Measurements from ENCODE around the gene STK11IP. TPM values are rescaled to one million over a fixed set of nuclear protein-coding genes. Genes with fewer than 3 reads are reported as not detected.

Gene STK11IP
- total and polyA plus RNA-seq, 2 donors: 27.8 to 68.7 TPM

DNA sequence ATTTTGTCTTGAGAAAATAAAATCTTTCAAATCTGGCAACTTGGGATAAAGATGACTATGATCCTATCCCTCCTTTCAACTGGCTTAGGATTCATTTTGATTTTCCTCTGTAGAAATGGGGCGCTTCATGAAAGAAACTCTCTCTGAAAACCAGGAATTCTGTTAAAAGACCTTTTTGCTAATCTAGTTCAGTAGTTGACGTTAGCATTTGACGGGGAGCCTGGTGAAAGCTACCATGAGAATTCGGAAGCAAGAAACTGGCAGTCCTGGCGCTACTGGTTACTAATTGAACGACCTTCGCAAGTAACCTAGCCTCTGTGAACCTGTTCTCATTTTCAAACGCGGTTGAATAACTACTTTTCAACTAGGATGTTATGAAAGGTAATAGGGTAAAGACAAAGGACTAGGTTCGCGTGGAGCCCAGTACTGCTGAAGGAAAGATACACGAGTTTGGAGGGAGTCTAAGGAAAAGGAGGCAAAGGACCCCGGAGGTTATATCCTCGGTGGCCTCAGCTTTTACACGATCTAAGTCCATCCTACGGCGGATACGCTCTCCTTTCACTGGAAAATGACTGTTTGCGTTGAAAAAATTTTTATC is 604 bp upstream of the STK11IP start:
- Histone ChIP-seq H3K4me1 (ENCODE audit: control insufficient read depth in 2 of 2, insufficient read depth in 2 of 2, low read length in 2 of 2) (peaks cover 22 to 41% of the 10 kb centered on the region in 2 donors), H3K27ac (ENCODE audit: low read depth in 1 of 2, low read length in 1 of 2) (peak overlapping the region; percentile 84 to 96), H3K27me3 (ENCODE audit: control insufficient read depth in 2 of 2, insufficient read depth in 1 of 2, low read length in 1 of 2) (no peaks in the 10 kb centered on the region), H3K9me3 (ENCODE audit: control insufficient read depth in 2 of 2, insufficient read depth in 1 of 2, low read length in 1 of 2) (no peaks in the 10 kb centered on the region), H3K36me3 (ENCODE audit: control insufficient read depth in 2 of 2, insufficient read depth in 2 of 2, low read length in 1 of 2) (peaks cover 7 to 13% of the 10 kb centered on the region in 2 donors), H3K4me3 (ENCODE audit: low read length in 2 of 2) (peak overlapping the region; percentile 92 to 95)
- WGBS: 24% methylated on average over 19 of the region's 19 CpGs
- no peak for DNase-seq (ENCODE audit: low read depth in 6 of 9, low spot score in 9 of 9)

DNA sequence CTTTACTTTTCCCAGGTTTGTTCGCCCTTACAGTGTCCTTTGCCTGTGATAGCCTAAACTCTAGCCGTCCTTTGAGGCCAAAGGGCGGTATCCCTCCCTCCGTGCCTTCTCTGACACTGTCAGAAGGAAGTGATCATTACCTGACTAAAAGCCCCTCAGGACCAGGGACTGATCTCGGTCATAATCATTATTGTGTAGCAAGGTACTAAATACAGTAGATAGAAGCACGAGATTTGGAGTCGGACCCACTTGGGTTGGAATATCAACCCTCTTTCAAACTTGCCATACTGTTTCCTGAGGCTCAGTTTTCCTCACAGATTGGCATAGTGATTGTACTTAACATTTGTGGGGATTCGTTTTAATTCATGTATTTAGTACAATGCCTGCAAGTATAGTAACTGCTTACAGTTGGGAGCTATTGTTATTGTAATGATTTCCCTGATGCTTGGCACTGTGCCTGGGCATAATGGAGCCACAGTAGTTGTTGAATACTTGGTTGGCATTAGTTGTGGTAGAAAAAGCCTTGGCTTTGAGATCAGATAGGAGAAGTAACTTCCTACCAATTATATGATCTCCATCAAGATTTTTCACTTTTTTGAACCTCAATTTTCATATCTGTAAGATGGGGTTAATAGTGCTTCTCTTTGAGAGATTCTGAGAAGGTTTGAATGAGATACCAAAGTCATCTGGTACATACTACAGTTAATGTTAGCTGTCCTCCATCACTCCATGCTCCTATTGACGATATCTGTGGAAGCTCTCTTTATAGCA is 836 bp downstream of the STK11IP start:
- H3K4me1 ChIP-seq (ENCODE audit: control insufficient read depth in 2 of 2, insufficient read depth in 2 of 2, low read length in 2 of 2): peaks cover 22 to 52% of the 10 kb centered on the region in 2 donors
- peak overlapping the region in 1 of 2 donors; percentile 84 for H3K27ac ChIP-seq (ENCODE audit: low read depth in 1 of 2, low read length in 1 of 2)
- WGBS: 45% methylated on average over 9 of the region's 9 CpGs
- peaks cover 17 to 19% of the 10 kb centered on the region in 2 donors for H3K36me3 ChIP-seq (ENCODE audit: control insufficient read depth in 2 of 2, insufficient read depth in 2 of 2, low read length in 1 of 2)
- no peaks in the 10 kb centered on the region for H3K9me3 ChIP-seq (ENCODE audit: control insufficient read depth in 2 of 2, insufficient read depth in 1 of 2, low read length in 1 of 2)
- no peaks in the 10 kb centered on the region for H3K27me3 ChIP-seq (ENCODE audit: control insufficient read depth in 2 of 2, insufficient read depth in 1 of 2, low read length in 1 of 2)
- DNase-seq (ENCODE audit: low read depth in 6 of 9, low spot score in 9 of 9): no peak
- H3K4me3 ChIP-seq (ENCODE audit: low read length in 2 of 2): peak overlapping the region; percentile 92 to 95

DNA sequence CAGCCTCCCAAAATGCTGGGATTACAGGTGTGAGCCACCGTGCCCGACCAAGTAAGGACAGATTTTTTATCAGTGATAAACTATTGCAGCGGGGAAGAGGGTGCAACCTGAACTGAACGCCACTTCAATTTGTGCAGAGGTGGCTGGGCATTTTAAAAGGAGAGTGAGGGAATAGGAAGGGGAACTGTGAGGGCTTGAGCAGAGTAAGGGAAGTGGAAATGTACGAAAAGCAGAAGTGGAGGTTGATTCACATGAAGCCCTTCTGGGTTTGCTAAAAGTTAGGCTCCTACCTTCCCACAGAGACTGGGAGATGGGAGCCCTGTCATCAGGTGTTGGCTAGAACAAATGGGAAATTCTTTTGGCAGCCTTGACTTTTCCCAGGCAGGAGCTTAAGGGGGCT is 6.1 kb downstream of the STK11IP start:
- Histone ChIP-seq H3K36me3 (ENCODE audit: control insufficient read depth in 2 of 2, insufficient read depth in 2 of 2, low read length in 1 of 2) (peaks cover 60% of the 10 kb centered on the region in 2 donors), H3K9me3 (ENCODE audit: control insufficient read depth in 2 of 2, insufficient read depth in 1 of 2, low read length in 1 of 2) (no peaks in the 10 kb centered on the region), H3K4me1 (ENCODE audit: control insufficient read depth in 2 of 2, insufficient read depth in 2 of 2, low read length in 2 of 2) (peaks cover 10 to 54% of the 10 kb centered on the region in 2 donors), H3K4me3 (ENCODE audit: low read length in 2 of 2) (no peak overlapping the region), H3K27ac (ENCODE audit: low read depth in 1 of 2, low read length in 1 of 2) (no peak overlapping the region), H3K27me3 (ENCODE audit: control insufficient read depth in 2 of 2, insufficient read depth in 1 of 2, low read length in 1 of 2) (no peaks in the 10 kb centered on the region)
- DNase-seq (ENCODE audit: low read depth in 6 of 9, low spot score in 9 of 9): no peak
- WGBS: 55% methylated on average over 5 of the region's 5 CpGs

DNA sequence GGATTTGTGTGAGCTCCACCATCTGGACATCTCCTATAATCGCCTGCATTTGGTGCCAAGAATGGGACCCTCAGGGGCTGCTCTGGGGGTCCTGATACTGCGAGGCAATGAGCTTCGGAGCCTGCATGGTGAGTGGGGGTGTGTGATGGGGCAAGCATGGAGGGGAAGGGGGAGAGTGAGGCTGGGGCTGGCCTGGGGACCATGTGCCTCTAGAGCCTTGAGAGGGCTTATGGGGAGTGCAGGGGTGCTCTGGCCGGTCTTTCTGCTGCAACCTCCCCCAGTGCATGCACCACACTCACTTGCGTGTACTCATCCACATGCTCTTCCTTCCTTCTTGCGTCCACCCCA is 7.9 kb downstream of the STK11IP start:
- Histone ChIP-seq H3K27ac (ENCODE audit: low read depth in 1 of 2, low read length in 1 of 2) (no peak overlapping the region), H3K9me3 (ENCODE audit: control insufficient read depth in 2 of 2, insufficient read depth in 1 of 2, low read length in 1 of 2) (no peaks in the 10 kb centered on the region), H3K4me1 (ENCODE audit: control insufficient read depth in 2 of 2, insufficient read depth in 2 of 2, low read length in 2 of 2) (peaks cover 7 to 56% of the 10 kb centered on the region in 2 donors), H3K36me3 (ENCODE audit: control insufficient read depth in 2 of 2, insufficient read depth in 2 of 2, low read length in 1 of 2) (peaks cover 65 to 74% of the 10 kb centered on the region in 2 donors), H3K27me3 (ENCODE audit: control insufficient read depth in 2 of 2, insufficient read depth in 1 of 2, low read length in 1 of 2) (no peaks in the 10 kb centered on the region), H3K4me3 (ENCODE audit: low read length in 2 of 2) (no peak overlapping the region)
- 98% methylated on average over 6 of the region's 6 CpGs for WGBS
- DNase-seq (ENCODE audit: low read depth in 6 of 9, low spot score in 9 of 9): no peak

DNA sequence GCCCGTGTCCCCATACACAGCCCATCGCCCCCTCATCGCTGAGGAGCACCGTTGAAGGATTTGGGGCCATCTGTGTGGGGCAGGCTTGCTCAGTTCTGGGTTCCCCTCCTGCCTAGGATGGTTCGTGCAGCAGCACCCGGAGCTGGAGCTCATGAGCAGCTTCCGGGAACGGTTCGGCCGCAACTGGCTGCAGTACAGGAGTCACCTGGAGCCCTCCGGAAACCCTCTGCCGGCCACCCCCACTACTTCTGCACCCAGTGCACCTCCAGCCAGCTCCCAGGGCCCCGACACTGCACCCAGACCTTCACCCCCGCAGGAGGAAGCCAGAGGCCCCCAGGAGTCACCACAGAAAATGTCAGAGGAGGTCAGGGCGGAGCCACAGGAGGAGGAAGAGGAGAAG is 10.3 kb downstream of the STK11IP start:
- Histone ChIP-seq H3K9me3 (ENCODE audit: control insufficient read depth in 2 of 2, insufficient read depth in 1 of 2, low read length in 1 of 2) (no peaks in the 10 kb centered on the region), H3K4me3 (ENCODE audit: low read length in 2 of 2) (no peak overlapping the region), H3K4me1 (ENCODE audit: control insufficient read depth in 2 of 2, insufficient read depth in 2 of 2, low read length in 2 of 2) (peaks cover 19 to 57% of the 10 kb centered on the region in 2 donors), H3K36me3 (ENCODE audit: control insufficient read depth in 2 of 2, insufficient read depth in 2 of 2, low read length in 1 of 2) (peaks cover 52 to 68% of the 10 kb centered on the region in 2 donors), H3K27me3 (ENCODE audit: control insufficient read depth in 2 of 2, insufficient read depth in 1 of 2, low read length in 1 of 2) (no peaks in the 10 kb centered on the region), H3K27ac (ENCODE audit: low read depth in 1 of 2, low read length in 1 of 2) (no peak overlapping the region)
- DNase-seq (ENCODE audit: low read depth in 6 of 9, low spot score in 9 of 9): no peak
- WGBS: 91% methylated on average over 15 of the region's 15 CpGs

DNA sequence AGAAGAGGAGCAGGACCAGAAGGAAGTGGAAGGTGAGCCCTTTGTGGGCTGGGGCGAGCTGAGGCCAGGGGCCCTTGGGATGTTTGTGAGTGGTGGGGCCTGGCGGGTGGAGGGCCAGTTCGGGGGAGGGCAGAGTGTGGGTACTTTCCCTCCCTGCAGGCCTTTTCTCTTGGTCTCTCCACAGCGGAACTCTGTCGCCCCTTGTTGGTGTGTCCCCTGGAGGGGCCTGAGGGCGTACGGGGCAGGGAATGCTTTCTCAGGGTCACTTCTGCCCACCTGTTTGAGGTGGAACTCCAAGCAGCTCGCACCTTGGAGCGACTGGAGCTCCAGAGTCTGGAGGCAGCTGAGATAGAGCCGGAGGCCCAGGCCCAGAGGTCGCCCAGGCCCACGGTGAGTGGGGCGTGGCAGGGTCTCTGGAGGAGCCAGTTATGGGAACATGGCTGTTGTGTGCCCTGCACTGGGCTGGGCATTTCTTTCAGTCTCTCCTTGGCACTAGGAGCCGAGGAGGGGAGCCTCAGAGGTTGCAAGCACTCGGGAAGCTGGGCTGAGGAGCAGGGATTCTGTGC is 10.8 kb downstream of the STK11IP start:
- peaks cover 20 to 55% of the 10 kb centered on the region in 2 donors for H3K4me1 ChIP-seq (ENCODE audit: control insufficient read depth in 2 of 2, insufficient read depth in 2 of 2, low read length in 2 of 2)
- no peak overlapping the region for H3K4me3 ChIP-seq (ENCODE audit: low read length in 2 of 2)
- no peak for DNase-seq (ENCODE audit: low read depth in 6 of 9, low spot score in 9 of 9)
- no peak overlapping the region for H3K27ac ChIP-seq (ENCODE audit: low read depth in 1 of 2, low read length in 1 of 2)
- no peaks in the 10 kb centered on the region for H3K9me3 ChIP-seq (ENCODE audit: control insufficient read depth in 2 of 2, insufficient read depth in 1 of 2, low read length in 1 of 2)
- 97% methylated on average over 15 of the region's 15 CpGs for WGBS
- peaks cover 52 to 65% of the 10 kb centered on the region in 2 donors for H3K36me3 ChIP-seq (ENCODE audit: control insufficient read depth in 2 of 2, insufficient read depth in 2 of 2, low read length in 1 of 2)
- H3K27me3 ChIP-seq (ENCODE audit: control insufficient read depth in 2 of 2, insufficient read depth in 1 of 2, low read length in 1 of 2): no peaks in the 10 kb centered on the region

DNA sequence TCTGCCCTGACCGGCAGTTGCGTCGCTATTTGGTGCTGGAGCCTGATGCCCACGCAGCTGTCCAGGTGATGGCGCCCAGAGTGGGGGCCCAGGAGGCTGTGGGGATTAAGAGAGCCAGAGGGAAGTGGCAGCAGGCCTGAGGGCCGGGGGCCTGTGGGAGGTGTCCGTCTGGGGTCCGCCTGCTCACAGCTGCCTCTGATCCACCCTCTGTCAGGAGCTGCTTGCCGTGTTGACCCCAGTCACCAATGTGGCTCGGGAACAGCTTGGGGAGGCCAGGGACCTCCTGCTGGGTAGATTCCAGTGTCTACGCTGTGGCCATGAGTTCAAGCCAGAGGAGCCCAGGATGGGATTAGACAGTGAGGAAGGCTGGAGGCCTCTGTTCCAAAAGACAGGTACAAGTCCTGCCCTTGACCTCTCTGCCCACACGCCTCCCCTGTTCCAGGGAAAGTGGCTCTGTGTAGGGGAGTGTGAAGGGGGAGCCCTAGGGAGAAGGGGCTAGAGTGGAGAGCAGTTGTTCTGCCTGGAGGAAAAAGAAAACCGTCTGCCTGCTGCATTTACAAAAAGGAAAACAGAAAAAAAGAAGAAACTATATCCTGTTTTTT is 11.6 kb downstream of the STK11IP start:
- Histone ChIP-seq H3K4me3 (ENCODE audit: low read length in 2 of 2) (no peak overlapping the region), H3K36me3 (ENCODE audit: control insufficient read depth in 2 of 2, insufficient read depth in 2 of 2, low read length in 1 of 2) (peaks cover 50 to 64% of the 10 kb centered on the region in 2 donors), H3K27ac (ENCODE audit: low read depth in 1 of 2, low read length in 1 of 2) (peak overlapping the region in 1 of 2 donors; percentile 61), H3K4me1 (ENCODE audit: control insufficient read depth in 2 of 2, insufficient read depth in 2 of 2, low read length in 2 of 2) (peaks cover 27 to 63% of the 10 kb centered on the region in 2 donors), H3K27me3 (ENCODE audit: control insufficient read depth in 2 of 2, insufficient read depth in 1 of 2, low read length in 1 of 2) (no peaks in the 10 kb centered on the region), H3K9me3 (ENCODE audit: control insufficient read depth in 2 of 2, insufficient read depth in 1 of 2, low read length in 1 of 2) (no peaks in the 10 kb centered on the region)
- DNase-seq (ENCODE audit: low read depth in 6 of 9, low spot score in 9 of 9): no peak
- 92% methylated on average over 13 of the region's 13 CpGs for WGBS

DNA sequence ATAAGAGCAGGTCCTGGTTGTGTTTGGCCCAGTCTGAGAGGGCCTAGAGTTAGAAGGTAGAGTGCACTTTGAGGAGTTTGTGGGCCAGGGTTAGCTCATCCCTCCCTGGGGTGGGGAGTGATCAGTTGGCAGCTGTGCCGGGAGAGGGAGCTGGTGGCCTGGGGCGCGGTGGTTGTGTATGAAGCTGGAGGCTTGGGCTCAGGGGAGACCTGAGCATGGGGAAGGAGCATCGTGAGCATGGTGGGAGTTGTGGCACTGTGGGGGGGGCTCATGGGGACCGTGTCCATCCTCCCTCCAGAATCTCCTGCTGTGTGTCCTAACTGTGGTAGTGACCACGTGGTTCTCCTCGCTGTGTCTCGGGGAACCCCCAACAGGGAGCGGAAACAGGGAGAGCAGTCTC is 13.6 kb downstream of the STK11IP start:
- Histone ChIP-seq H3K27me3 (ENCODE audit: control insufficient read depth in 2 of 2, insufficient read depth in 1 of 2, low read length in 1 of 2) (no peaks in the 10 kb centered on the region), H3K4me1 (ENCODE audit: control insufficient read depth in 2 of 2, insufficient read depth in 2 of 2, low read length in 2 of 2) (peaks cover 40 to 76% of the 10 kb centered on the region in 2 donors), H3K27ac (ENCODE audit: low read depth in 1 of 2, low read length in 1 of 2) (peak overlapping the region; percentile 77 to 95), H3K9me3 (ENCODE audit: control insufficient read depth in 2 of 2, insufficient read depth in 1 of 2, low read length in 1 of 2) (no peaks in the 10 kb centered on the region), H3K36me3 (ENCODE audit: control insufficient read depth in 2 of 2, insufficient read depth in 2 of 2, low read length in 1 of 2) (peaks cover 52 to 63% of the 10 kb centered on the region in 2 donors), H3K4me3 (ENCODE audit: low read length in 2 of 2) (no peak overlapping the region)
- DNase-seq (ENCODE audit: low read depth in 6 of 9, low spot score in 9 of 9): no peak
- 98% methylated on average over 9 of the region's 9 CpGs for WGBS

All from thymus (tissue), 11 donors.